Activated CD8-positive, alpha-beta memory T cell treated with anti-CD3 and anti-CD28 coated beads, Interleukin-2, amount 10 ng/mL, durations not matched to agents 7 days and 5 days (primary cell): Measurements from ENCODE around the gene ATP10B. TPM values are rescaled to one million over a fixed set of nuclear protein-coding genes. Genes with fewer than 3 reads are reported as not detected.

Experiments used
- ATAC-seq: fragments of 150-1000 bp; cut with Tn5 transposase; one replicate; pipeline ENCODE4 v1.10.0; 2021; ENCODE audit warnings: moderate library complexity
- CTCF ChIA-PET: fragments of 350-600 bp; sonication (Branson Sonifier 250); formaldehyde crosslinking; loops from one replicate; lab custom pipeline; 2021; ENCODE audit warnings: antibody characterized with exemption; lab: Charles Lee
- DNase-seq: peaks from one replicate; pipeline ENCODE4 v3.0.0-alpha.2; 2020
- H3K27ac Mint-ChIP-seq: one replicate; pipeline ENCODE4 v1.8.0; 2021; ENCODE audit warnings: mild to moderate bottlenecking, mixed read lengths
- H3K27me3 Mint-ChIP-seq: one replicate; pipeline ENCODE4 v1.8.0; 2021; ENCODE audit warnings: mixed read lengths
- H3K36me3 Mint-ChIP-seq: one replicate; pipeline ENCODE4 v1.8.0; 2021; ENCODE audit warnings: mild to moderate bottlenecking, mixed read lengths
- H3K4me1 Mint-ChIP-seq: one replicate; pipeline ENCODE4 v1.8.0; 2021; ENCODE audit warnings: mixed read lengths
- H3K4me3 Mint-ChIP-seq: one replicate; pipeline ENCODE4 v1.8.0; 2021; ENCODE audit warnings: mild to moderate bottlenecking, moderate library complexity, mixed read lengths
- H3K9me3 Mint-ChIP-seq: one replicate; pipeline ENCODE4 v1.8.0; 2022; ENCODE audit warnings: low read depth, mixed read lengths
- total RNA-seq, 2 experiments: library from RNA; stranded (reverse); gene quantifications; one replicate each; pipeline ENCODE4 v1.2.3, GENCODE V29; 2021

Gene ATP10B
- total RNA-seq, 2 experiments from 2014 or later: not detected

- CTCF ChIA-PET: no interaction called here
Observed at GRCh38 chr5:160643616-160644240, 208.3 kb downstream of the ATP10B start.

DNA sequence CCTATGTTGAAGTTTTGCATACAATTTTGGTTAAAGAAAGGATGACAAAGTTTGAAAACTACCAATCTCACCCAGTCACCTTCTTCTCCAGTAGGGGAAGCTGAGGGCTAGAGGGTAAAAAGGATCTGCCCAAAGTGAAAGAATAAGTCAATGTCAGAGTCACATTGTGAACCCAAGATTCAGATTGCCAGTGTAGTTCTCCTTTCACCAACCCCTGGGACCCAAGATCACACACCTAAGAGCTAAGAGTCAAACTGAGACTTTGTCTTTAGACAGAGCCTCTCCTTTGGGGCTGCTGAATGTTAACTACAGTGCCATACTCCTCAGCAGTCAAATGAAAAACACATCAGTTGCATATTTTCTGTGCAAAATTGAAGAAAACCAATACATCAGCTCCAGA, 210.6 kb downstream of the ATP10B start:
- peaks cover 5% of the 10 kb centered on the region for H3K27me3 Mint-ChIP-seq
- no peaks in the 10 kb centered on the region for H3K36me3 Mint-ChIP-seq

More at GRCh38 chr5:160643616-160644240, 208.3 kb downstream of the ATP10B start:
- ATAC-seq: no peak
- H3K36me3 Mint-ChIP-seq: no peaks in the 10 kb centered on the region
- no peaks in the 10 kb centered on the region for H3K27me3 Mint-ChIP-seq
- H3K27ac Mint-ChIP-seq: no peak overlapping the region
- H3K4me3 Mint-ChIP-seq: no peak overlapping the region
- no peaks in the 10 kb centered on the region for H3K4me1 Mint-ChIP-seq
- H3K9me3 Mint-ChIP-seq: no peaks in the 10 kb centered on the region
- DNase-seq: no peak

GRCh38 chr5:160640406-160640805, 211.6 kb downstream of the ATP10B start:
- no peak overlapping the region for H3K4me3 Mint-ChIP-seq
- H3K36me3 Mint-ChIP-seq: no peaks in the 10 kb centered on the region
- H3K27me3 Mint-ChIP-seq: peaks cover 5% of the 10 kb centered on the region
- no peak overlapping the region for H3K27ac Mint-ChIP-seq
- no peak for ATAC-seq
- peaks cover 2% of the 10 kb centered on the region for H3K9me3 Mint-ChIP-seq
- H3K4me1 Mint-ChIP-seq: no peaks in the 10 kb centered on the region
- DNase-seq: no peak
- CTCF ChIA-PET: no interaction called here

More for the DNA sequence above, 210.6 kb downstream of the ATP10B start:
- H3K27ac Mint-ChIP-seq: no peak overlapping the region
- no peak overlapping the region for H3K4me3 Mint-ChIP-seq
- H3K4me1 Mint-ChIP-seq: no peaks in the 10 kb centered on the region
- ATAC-seq (no peak), DNase-seq (no peak)
- peaks cover 2% of the 10 kb centered on the region for H3K9me3 Mint-ChIP-seq
- CTCF ChIA-PET: no interaction called here

DNA sequence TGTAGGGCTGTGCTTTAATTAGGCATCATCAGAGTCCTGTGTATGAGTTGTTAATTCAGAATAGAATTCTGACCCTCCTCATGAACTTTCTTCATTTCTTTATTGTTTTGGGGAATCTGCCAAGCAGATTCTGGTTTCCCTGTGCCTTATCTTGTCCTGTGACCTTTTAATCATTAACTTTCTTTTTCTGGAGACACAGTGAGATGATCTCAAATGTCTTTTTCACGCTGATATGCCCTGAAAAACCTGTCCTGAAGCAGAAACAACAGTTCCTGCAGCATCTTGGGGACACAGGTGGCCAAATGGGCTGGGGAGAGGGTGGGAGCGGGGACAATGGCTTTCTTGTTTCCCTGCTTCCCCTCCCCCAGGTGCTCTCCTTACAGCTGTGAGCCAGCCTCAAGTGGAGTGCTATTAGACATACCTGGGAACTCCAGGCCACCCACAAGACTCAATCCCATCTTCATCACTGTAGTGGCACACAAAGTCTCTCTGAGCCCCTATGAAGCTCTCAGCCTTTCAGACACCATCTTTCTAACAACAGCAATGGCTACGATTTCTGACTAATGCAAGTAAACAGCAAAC, 213.8 kb downstream of the ATP10B start:
- no peaks in the 10 kb centered on the region for H3K36me3 Mint-ChIP-seq
- H3K4me3 Mint-ChIP-seq: no peak overlapping the region
- H3K4me1 Mint-ChIP-seq: no peaks in the 10 kb centered on the region
- H3K27me3 Mint-ChIP-seq: peaks cover 5% of the 10 kb centered on the region
- peaks cover 2% of the 10 kb centered on the region for H3K9me3 Mint-ChIP-seq
- DNase-seq (no peak), ATAC-seq (no peak)
- CTCF ChIA-PET: no interaction called here
- no peak overlapping the region for H3K27ac Mint-ChIP-seq

DNA sequence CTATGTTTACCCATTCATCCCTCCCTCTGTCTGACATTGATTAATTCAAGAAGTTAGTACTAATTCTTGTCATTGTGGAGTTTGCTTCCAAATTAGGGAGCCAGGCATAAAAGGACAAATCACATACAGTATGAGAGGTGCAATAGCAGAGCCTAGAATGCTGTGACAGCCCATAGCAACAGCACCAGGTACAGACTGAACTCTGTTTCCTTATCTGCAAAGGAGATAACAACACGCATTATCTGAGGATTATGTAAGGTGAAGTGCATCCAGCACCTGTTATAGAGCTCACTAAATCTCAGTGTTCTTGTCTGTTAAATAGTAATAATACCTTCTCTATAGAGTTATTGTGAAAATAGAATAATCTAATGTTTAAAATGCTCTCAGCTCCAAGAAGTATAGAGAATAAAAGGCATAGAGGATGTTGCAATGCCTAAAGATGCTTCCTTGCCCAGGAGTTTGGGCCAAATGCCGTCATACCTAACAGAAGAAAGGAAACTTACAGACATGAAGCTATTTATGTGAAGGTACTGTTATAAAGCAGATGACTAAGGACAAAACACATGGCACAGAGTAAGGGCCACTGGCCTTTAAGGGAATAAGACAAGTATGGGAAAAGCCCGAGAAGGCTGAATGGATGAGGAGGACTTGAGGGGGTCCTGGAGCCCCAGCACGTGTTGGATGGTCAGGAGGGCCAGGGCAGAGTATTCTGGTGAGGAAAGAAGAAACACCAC, 214.5 kb downstream of the ATP10B start:
- DNase-seq (no peak), ATAC-seq (no peak)
- no peak overlapping the region for H3K4me3 Mint-ChIP-seq
- peaks cover 2% of the 10 kb centered on the region for H3K9me3 Mint-ChIP-seq
- H3K27me3 Mint-ChIP-seq: peaks cover 5% of the 10 kb centered on the region
- H3K4me1 Mint-ChIP-seq: no peaks in the 10 kb centered on the region
- H3K27ac Mint-ChIP-seq: no peak overlapping the region
- CTCF ChIA-PET: no interaction called here
- no peaks in the 10 kb centered on the region for H3K36me3 Mint-ChIP-seq

DNA sequence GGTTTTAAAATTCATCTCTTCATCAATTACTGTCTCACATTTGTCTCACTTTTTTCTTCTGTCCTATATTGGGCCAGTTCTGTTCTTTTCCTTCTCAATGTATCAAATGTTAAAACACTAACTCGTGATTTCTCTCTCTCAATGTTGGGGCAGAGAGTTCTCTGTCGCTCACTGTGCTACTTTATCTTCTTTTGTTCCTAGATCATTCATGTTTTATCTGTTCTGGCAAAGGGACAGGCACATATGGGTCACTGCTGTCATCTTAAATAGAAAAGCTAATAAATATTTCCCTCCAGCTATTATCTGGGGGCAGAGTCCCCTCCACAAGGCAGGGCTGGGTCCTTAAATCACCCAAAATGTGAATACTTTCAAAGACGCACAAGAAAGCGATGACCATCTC, 216.3 kb downstream of the ATP10B start:
- Mint-ChIP-seq H3K4me3 (no peak overlapping the region), H3K27me3 (peaks cover 5% of the 10 kb centered on the region), H3K4me1 (no peaks in the 10 kb centered on the region), H3K36me3 (no peaks in the 10 kb centered on the region), H3K9me3 (peaks cover 2% of the 10 kb centered on the region), H3K27ac (no peak overlapping the region)
- no peak for ATAC-seq
- DNase-seq: no peak
- CTCF ChIA-PET: no interaction called here

GRCh38 chr5:160635046-160635445, 217.0 kb downstream of the ATP10B start:
- no peak overlapping the region for H3K4me3 Mint-ChIP-seq
- no peaks in the 10 kb centered on the region for H3K36me3 Mint-ChIP-seq
- ATAC-seq (no peak), DNase-seq (no peak)
- no peak overlapping the region for H3K27ac Mint-ChIP-seq
- H3K27me3 Mint-ChIP-seq: peaks cover 5% of the 10 kb centered on the region
- peaks cover 2% of the 10 kb centered on the region for H3K9me3 Mint-ChIP-seq
- H3K4me1 Mint-ChIP-seq: no peaks in the 10 kb centered on the region
- CTCF ChIA-PET: no interaction called here

DNA sequence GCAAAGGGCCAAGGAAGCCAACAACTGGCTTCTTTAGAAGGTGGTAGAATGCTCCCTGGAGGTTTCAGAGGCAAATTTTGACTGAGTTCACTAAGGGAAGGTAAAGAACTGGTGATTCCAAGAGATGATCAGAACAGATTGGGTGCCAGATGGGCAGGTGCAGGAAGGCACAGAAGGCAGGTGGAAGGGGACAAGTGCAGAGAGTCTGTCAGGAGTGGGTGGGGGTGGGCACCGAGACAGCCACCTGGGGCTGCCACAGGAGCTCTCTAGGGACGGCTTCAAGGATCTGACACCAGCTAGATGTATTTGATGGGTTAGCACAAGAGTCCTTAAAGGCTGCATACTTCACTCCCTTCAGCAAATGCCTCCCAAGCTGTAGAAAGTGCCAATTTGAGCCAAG, 223.0 kb downstream of the ATP10B start:
- no peak for DNase-seq
- ATAC-seq: no peak
- CTCF ChIA-PET: no interaction called here
- no peak overlapping the region for H3K27ac Mint-ChIP-seq
- H3K36me3 Mint-ChIP-seq: no peaks in the 10 kb centered on the region
- H3K27me3 Mint-ChIP-seq: peaks cover 14% of the 10 kb centered on the region
- H3K9me3 Mint-ChIP-seq: no peaks in the 10 kb centered on the region
- H3K4me3 Mint-ChIP-seq: no peak overlapping the region
- H3K4me1 Mint-ChIP-seq: no peaks in the 10 kb centered on the region

DNA sequence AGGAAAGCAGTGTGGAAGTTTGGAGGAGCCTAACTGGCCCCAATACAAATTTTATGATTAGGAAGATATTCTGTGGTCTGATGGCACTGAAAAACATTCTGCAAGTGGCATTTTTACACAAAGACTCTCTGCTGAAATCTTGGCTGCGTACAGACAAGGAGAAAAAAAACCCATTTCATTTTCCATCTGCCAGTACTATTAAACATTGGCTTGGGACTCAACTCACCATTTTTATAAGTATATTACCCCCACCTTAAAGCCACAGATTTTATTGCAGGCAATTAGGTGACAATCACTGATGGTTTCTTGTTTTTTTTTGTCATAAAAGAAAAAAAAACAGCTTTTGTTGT, 223.4 kb downstream of the ATP10B start:
- DNase-seq: no peak
- no peak overlapping the region for H3K27ac Mint-ChIP-seq
- no peak for ATAC-seq
- no peaks in the 10 kb centered on the region for H3K4me1 Mint-ChIP-seq
- no peaks in the 10 kb centered on the region for H3K36me3 Mint-ChIP-seq
- no peak overlapping the region for H3K4me3 Mint-ChIP-seq
- H3K27me3 Mint-ChIP-seq: peaks cover 14% of the 10 kb centered on the region
- H3K9me3 Mint-ChIP-seq: no peaks in the 10 kb centered on the region
- CTCF ChIA-PET: no interaction called here

GRCh38 chr5:160627921-160628618, 223.9 kb downstream of the ATP10B start:
- no peak for ATAC-seq
- CTCF ChIA-PET: no interaction called here
- no peaks in the 10 kb centered on the region for H3K36me3 Mint-ChIP-seq
- H3K27ac Mint-ChIP-seq: no peak overlapping the region
- no peak overlapping the region for H3K4me3 Mint-ChIP-seq
- H3K27me3 Mint-ChIP-seq: peaks cover 14% of the 10 kb centered on the region
- H3K4me1 Mint-ChIP-seq: no peaks in the 10 kb centered on the region
- no peak for DNase-seq
- no peaks in the 10 kb centered on the region for H3K9me3 Mint-ChIP-seq

- Mint-ChIP-seq H3K27me3 (peaks cover 20% of the 10 kb centered on the region), H3K9me3 (no peaks in the 10 kb centered on the region), H3K4me3 (no peak overlapping the region), H3K4me1 (no peaks in the 10 kb centered on the region), H3K36me3 (no peaks in the 10 kb centered on the region), H3K27ac (no peak overlapping the region)
- CTCF ChIA-PET: no interaction called here
- ATAC-seq (no peak), DNase-seq (no peak)
Observed at GRCh38 chr5:160626322-160626721, 225.7 kb downstream of the ATP10B start.

DNA sequence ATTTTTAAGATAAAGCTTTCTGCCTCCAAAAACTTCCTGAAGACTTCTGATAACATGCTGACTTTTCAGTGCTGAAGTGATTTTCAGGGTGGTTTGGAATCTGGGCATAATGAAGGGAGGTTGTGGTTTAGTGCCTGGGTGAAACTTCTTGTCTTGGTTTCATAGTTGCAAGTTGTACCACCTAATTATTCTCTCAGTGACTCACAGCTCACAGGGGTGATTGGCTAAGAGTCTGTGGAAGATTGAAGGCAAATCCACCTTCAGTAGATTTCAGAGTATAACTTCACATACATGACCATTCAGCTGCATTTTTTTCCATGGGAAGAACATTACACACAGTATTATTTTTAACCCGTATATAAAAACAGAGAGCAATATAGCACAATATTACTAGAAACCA, 230.5 kb downstream of the ATP10B start:
- CTCF ChIA-PET: no interaction called here
- no peak overlapping the region for H3K4me3 Mint-ChIP-seq

DNA sequence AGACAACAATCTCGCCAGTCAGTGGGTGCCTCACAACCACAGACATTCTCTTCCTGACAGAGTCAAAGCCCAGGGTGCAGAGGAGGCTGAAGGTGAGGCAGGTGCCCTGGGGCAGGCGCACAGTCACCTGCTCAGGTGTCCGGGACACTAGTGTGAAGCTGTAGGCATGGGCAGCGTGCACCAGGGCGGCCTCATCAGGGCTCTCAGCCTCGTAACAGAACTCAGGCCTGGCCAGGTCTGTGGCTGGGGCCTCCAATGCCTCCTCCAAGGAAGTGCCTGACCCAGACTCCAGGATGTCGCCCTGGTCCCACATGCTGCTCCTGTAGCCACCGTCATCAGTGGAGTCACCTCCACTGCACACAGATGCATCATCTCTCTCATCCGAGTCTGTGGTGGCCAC, 231.6 kb downstream of the ATP10B start:
- Mint-ChIP-seq H3K27me3 (peaks cover 12% of the 10 kb centered on the region), H3K36me3 (no peaks in the 10 kb centered on the region), H3K9me3 (no peaks in the 10 kb centered on the region), H3K4me1 (no peaks in the 10 kb centered on the region), H3K4me3 (no peak overlapping the region), H3K27ac (no peak overlapping the region)
- DNase-seq: no peak
- CTCF ChIA-PET: no interaction called here
- ATAC-seq: no peak

More for the DNA sequence above, 230.5 kb downstream of the ATP10B start:
- no peaks in the 10 kb centered on the region for H3K36me3 Mint-ChIP-seq
- H3K27me3 Mint-ChIP-seq: peaks cover 12% of the 10 kb centered on the region
- H3K27ac Mint-ChIP-seq: no peak overlapping the region
- ATAC-seq (no peak), DNase-seq (no peak)
- H3K4me1 Mint-ChIP-seq: no peaks in the 10 kb centered on the region
- no peaks in the 10 kb centered on the region for H3K9me3 Mint-ChIP-seq
